Keratinocyte (primary cell): ENCODE measurements around the gene MYL6.

Source experiments
- EZH2 ChIP-seq: IDR thresholded peaks from one replicate; pipeline ENCODE4 v1.6.1; 2012; ENCODE audit warnings: inconsistent platforms, mild to moderate bottlenecking, low read length, moderate library complexity
- TF ChIP-seq, protein P1 (sequence below), 3 experiments: IDR thresholded peaks in 1 of 3; conservative IDR thresholded peaks in 1 of 3; optimal IDR thresholded peaks in 1 of 3; 2 replicates in 2 of 3; 3 replicates in 1 of 3; pipeline versions ENCODE3 to v1.5.1; 2011; ENCODE audit warnings: low read length in 3 of 3, mild to moderate bottlenecking in 3 of 3, moderate library complexity in 2 of 3, control low read depth in 1 of 3, inconsistent platforms in 1 of 3; ENCODE audit not compliant: insufficient read depth in 2 of 3; ENCODE audit errors: extremely low read depth in 1 of 3

DNA sequence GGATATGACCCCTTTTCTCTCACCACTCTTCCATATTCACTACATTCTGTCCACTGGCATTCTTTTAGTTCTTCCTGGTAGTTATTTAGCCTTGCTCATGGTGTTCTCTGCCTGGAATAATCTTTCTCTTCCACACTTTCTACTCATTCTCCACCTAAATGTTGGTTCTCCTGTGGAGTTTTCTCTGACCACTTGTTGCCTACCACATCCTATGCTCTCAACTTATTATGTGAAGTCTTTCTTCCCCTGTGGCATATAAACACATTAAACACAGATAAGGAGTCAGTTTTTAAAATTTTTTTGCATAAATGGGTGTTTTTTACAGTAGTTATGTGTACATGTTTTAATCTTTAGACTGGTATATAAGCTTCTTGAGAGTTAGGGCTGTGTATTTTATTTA is 34.4 kb downstream of the MYL6 start:
- TF ChIP-seq, protein P1, sequence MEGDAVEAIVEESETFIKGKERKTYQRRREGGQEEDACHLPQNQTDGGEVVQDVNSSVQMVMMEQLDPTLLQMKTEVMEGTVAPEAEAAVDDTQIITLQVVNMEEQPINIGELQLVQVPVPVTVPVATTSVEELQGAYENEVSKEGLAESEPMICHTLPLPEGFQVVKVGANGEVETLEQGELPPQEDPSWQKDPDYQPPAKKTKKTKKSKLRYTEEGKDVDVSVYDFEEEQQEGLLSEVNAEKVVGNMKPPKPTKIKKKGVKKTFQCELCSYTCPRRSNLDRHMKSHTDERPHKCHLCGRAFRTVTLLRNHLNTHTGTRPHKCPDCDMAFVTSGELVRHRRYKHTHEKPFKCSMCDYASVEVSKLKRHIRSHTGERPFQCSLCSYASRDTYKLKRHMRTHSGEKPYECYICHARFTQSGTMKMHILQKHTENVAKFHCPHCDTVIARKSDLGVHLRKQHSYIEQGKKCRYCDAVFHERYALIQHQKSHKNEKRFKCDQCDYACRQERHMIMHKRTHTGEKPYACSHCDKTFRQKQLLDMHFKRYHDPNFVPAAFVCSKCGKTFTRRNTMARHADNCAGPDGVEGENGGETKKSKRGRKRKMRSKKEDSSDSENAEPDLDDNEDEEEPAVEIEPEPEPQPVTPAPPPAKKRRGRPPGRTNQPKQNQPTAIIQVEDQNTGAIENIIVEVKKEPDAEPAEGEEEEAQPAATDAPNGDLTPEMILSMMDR (optimal IDR thresholded peaks at IDR 0.05 in 1 of 3, IDR thresholded peaks at IDR 0.05 in 1 of 3, conservative IDR thresholded peaks at IDR 0.05 in 1 of 3; ENCODE audit: extremely low read depth in 1 of 3, insufficient read depth in 2 of 3, low read length in 3 of 3), result no peak
- TF ChIP-seq EZH2, result no peak
